ENCODE results near the gene SLC6A5. TPM values are rescaled to one million over a fixed set of nuclear protein-coding genes. Genes with fewer than 3 reads are reported as not detected.

Gene SLC6A5
- total RNA-seq, 4 donors from 2014 or later, result not detected

DNA sequence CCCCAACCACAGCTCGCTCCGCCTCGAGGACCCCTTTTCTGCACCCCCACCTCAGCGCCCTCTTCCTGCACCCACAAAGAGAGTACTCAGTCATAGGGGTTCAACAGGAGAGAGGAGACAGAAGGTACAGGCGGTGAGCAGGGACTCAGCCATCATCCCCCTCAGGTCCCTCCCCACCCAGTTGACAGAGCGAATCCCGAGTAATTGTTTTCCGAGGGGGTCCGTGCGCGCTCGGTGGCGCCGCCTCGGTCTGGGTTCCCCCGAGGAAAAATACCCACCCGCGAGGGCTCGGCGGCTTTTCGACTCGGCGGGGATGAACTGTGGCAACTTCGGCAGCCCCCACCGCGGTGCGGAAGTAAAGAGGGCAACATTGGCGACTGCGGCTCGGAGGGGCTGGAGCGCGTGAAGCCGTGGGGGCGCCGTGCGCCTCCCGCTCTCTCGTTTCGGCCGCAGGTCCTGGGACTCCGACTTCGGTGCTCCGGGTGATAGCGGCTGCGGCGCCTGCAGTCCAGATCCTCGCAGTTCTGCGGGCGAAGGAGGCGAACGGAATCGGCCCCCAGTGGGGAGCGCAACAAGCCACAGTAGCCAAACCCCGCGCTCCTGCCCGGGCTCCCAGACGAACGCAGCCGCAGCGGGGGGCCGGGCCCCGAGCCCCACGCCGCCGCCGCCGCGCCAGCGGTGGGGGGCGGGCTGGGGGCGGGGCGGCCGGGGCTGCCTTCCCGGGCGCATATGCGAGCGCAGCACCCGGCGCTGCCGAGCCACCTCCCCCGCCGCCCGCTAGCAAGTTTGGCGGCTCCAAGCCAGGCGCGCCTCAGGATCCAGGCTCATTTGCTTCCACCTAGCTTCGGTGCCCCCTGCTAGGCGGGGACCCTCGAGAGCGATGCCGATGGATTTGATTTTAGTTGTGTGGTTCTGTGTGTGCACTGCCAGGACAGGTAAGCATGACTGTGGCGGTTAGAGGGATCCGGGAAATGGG lies 69.7 kb downstream of the SLC6A5 start, which contains the start of gene NELL1:
Gene NELL1, plus strand, starts transcription at position 743 of the 976 bp plus-strand sequence.
- DNase-seq, result no peak
- Histone ChIP-seq H3K9me3 (no peaks in the 10 kb centered on the region), H3K27me3 (peaks cover 0 to 10% of the 10 kb centered on the region in 2 donors), H3K4me1 (no peaks in the 10 kb centered on the region), H3K36me3 (no peaks in the 10 kb centered on the region), H3K27ac (no peak within 1 kb of the TSS), H3K4me3 (no peak within 1 kb of the TSS)
- intact Hi-C loops (cut with DNase I; ENCODE audit: low total_unique reads), result no loop called here
- TF ChIP-seq POLR2A (IDR thresholded peaks at IDR 0.05), result no peak

DNA sequence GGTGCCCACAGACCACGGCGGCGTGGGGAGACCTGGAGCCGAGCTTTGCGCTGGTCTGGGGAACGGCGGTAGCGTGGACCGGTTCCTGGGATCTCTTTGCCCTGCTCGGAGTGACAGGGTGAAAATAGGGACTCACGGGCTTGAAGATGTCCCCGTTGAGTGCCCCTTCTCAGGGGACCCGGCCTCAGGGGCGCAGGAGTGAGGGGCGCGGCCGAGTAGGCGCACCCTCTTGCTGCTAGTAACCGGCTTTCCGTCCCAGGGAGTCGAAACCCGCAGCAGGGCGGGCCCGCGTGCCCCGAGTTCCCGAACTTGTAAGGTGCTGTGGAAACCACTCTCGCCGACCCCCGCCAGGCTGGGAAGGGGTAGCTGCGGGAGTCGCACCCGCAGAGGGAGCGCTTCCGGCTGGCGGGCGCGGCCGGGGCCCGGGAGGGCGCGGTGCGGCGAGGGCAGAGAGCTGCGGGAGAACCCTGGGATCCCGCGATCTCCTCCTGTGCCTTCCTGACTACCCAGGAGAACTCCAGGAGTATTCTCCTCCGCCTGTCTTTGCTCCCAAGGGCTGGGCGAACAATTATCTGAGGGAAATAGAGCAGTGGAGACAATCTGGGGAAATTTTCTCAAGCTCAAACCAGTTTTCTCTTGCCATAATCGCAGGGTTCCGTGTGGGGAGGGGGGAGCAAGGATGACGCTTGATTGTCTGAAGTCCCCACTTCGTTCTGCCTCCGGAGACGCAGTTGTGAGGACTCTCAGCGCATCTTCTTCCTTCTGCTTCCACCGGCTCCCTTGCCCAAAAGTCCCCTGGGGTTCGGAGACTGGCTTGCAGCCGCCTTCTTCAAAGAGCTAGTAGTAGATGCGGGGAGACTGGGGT lies 70.6 kb downstream of the SLC6A5 start:
- no peak for DNase-seq
- intact Hi-C loops (cut with DNase I; ENCODE audit: low total_unique reads), result no loop called here
- peaks cover 0 to 10% of the 10 kb centered on the region in 2 donors for H3K27me3 ChIP-seq

DNA sequence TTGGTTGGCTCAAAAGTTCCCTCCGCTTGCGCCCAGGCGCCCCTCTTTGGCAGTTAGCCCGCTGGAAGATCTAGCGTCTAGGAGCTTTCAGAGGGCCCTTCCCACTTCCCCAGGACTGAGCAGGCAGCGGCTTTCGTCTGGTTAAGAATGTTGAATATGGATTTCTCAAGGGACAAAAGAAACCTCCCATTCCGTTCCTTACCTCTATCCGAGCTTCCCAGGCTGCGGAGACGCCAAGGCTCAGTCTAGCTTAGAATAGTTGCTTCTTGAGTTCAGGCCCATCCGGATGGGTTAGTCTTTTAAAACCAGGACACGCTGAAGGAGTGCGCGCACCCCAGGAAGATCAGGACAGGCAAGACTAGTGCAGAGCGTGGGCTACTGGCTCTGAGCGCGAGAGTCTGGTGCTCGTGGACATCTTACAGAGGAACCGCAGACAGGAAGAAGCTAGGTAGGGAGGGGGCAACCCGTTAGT lies 71.6 kb downstream of the SLC6A5 start:
- H3K27me3 ChIP-seq, result peaks cover 0 to 10% of the 10 kb centered on the region in 2 donors

More for the DNA sequence above, 70.6 kb downstream of the SLC6A5 start:
- Histone ChIP-seq H3K27ac (no peak overlapping the region), H3K36me3 (no peaks in the 10 kb centered on the region), H3K4me1 (no peaks in the 10 kb centered on the region), H3K4me3 (no peak overlapping the region), H3K9me3 (no peaks in the 10 kb centered on the region)
- TF ChIP-seq CTCF (IDR thresholded peaks at IDR 0.05), result no peak
- no peak for TF ChIP-seq POLR2A (IDR thresholded peaks at IDR 0.05)

DNA sequence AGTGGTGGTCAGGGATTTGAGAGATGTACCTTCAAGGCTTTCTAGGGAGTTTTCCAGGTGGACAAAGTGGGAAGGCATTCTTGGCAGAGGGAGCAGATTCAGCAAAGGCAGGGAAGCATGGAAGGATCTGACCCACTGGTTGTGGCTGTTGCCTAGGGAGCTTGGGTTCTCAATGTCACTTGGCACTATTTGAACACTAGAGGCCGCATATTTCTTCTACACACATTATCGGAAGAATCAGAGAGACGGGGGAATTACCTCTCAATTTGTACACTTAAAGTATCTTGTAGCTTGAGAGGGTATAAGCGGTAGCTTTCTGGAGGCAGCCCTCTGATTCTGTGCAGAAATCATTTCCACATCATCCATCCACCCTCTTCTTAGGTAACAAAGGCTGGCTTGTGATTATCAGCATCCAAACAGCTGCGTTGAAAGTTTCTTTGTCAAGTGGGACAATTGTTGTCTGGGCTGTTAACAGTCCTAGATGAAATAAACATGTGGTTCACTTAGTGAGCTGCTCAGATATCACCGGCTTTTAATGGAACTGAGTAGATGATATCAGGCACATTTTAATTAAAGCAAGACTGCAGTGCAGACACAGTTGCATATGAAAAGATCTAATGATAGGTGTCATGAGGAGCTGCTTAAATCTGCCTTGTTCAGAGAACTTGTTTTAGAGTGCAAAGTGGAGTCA lies 72.6 kb downstream of the SLC6A5 start:
- no peak overlapping the region for H3K4me3 ChIP-seq
- H3K4me1 ChIP-seq, result no peaks in the 10 kb centered on the region
- intact Hi-C loops (cut with DNase I; ENCODE audit: low total_unique reads), result no loop called here
- no peaks in the 10 kb centered on the region for H3K9me3 ChIP-seq
- H3K27me3 ChIP-seq, result peaks cover 0 to 10% of the 10 kb centered on the region in 2 donors
- no peak for TF ChIP-seq CTCF (IDR thresholded peaks at IDR 0.05)
- no peak for TF ChIP-seq POLR2A (IDR thresholded peaks at IDR 0.05)
- no peak overlapping the region for H3K27ac ChIP-seq
- no peak for DNase-seq
- no peaks in the 10 kb centered on the region for H3K36me3 ChIP-seq

More for the DNA sequence above, 71.6 kb downstream of the SLC6A5 start:
- H3K4me3 ChIP-seq, result no peak overlapping the region
- no peaks in the 10 kb centered on the region for H3K4me1 ChIP-seq
- no peaks in the 10 kb centered on the region for H3K36me3 ChIP-seq
- TF ChIP-seq POLR2A (IDR thresholded peaks at IDR 0.05), result no peak
- no peak for DNase-seq
- no peaks in the 10 kb centered on the region for H3K9me3 ChIP-seq
- intact Hi-C loops (cut with DNase I; ENCODE audit: low total_unique reads), result no loop called here
- H3K27ac ChIP-seq, result no peak overlapping the region

DNA sequence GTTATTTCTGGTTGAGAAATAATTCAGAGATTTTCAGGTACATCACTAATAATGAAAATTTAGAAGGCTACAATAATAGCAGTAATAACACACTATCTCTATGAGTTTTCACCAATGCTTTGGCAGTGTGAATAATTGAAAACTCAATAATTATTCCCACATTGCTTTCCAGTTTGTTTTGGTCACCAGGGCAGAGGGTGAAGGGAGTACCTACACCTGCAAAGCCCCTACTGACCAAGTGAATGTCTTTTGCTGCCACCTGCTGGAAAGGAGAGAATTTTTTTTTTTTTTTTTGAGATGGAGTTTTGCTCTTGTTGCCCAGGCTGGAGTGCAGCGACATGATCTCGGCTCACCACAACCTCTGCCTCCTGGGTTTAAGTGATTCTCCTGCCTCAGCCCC lies 73.2 kb downstream of the SLC6A5 start:
- H3K27me3 ChIP-seq, result peaks cover 0 to 10% of the 10 kb centered on the region in 2 donors
- intact Hi-C loops (cut with DNase I; ENCODE audit: low total_unique reads), result no loop called here
- no peak for DNase-seq
- no peak overlapping the region for H3K27ac ChIP-seq
- H3K9me3 ChIP-seq, result no peaks in the 10 kb centered on the region
- no peaks in the 10 kb centered on the region for H3K36me3 ChIP-seq
- no peak overlapping the region for H3K4me3 ChIP-seq
- no peak for TF ChIP-seq CTCF (IDR thresholded peaks at IDR 0.05)
- H3K4me1 ChIP-seq, result no peaks in the 10 kb centered on the region
